Erythroblast (primary cell): ENCODE data around the gene PGLYRP4.

Source experiments
- DNase-seq, 2 experiments: peaks; one replicate each; lab custom pipeline; 2025; lab: John Stamatoyannopoulos, UW
- GATA1 ChIP-seq: IDR thresholded peaks from 2 replicates; pipeline ENCODE4 v1.6.1; 2011; ENCODE audit warnings: low read depth, mild to moderate bottlenecking, control low read depth, low read length, moderate library complexity
- POLR2A ChIP-seq: IDR thresholded peaks from 2 replicates; pipeline ENCODE4 v1.6.1; 2011; ENCODE audit warnings: mild to moderate bottlenecking, low read length

PGLYRP4 gene

DNA sequence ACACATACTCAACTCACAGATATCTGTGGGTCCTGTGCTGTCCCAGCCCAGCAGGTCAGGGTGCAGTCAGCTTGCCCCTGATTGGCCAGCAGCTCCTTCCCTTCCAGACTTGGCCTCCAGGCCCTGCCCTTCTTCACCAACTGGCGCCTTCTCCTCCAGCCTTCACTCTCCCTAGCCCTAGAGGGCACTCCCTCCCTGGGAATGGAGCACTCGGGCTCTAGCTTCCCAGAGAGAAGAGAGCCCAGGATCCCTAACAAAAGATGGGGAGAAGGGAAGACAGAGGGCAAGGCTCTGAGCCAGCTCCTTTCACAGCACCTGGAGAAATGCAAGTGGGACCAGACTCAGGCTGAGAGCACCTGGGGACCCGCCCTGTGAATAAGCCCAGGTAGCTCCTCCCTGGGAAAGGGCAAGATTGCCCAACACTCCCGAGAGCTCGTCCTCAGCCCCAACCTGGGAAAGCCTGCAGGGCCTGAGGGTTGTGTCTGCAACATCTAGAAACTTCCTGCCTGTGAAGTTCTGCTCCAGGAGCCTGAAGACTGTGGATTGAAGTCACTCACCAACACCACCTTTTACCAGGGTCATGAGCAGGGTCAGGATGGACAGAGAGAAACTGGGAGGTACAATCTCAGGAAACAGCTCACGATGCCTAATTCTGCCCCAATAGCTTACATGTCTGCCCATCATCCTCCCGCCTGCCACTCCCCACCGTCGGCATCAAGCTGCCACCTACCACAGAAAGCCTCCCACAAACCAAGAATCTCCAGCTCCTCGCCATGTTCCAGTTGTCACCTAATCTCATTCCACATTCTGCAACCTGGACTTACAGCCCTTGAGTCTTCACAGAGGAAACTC, at the start of gene PGLYRP4:
TSS of gene PGLYRP4 (minus strand) at position 331 of the 852 bp plus-strand sequence. CDS start 909 bp downstream, outside the sequence.
- DNase-seq, result no peak
- no peak for TF ChIP-seq POLR2A
- no peak for TF ChIP-seq GATA1

- TF ChIP-seq POLR2A, result no peak
- TF ChIP-seq GATA1, result no peak
- no peak for DNase-seq
Observed at GRCh38 chr1:153397924-153398651, 49.4 kb upstream of the PGLYRP4 start.

GRCh38 chr1:153397051-153397923, 48.6 kb upstream of the PGLYRP4 start:
- DNase-seq, result no peak
- no peak for TF ChIP-seq POLR2A
- TF ChIP-seq GATA1, result no peak

GRCh38 chr1:153396461-153396860, 47.8 kb upstream of the PGLYRP4 start:
- DNase-seq, result no peak
- no peak for TF ChIP-seq POLR2A

DNA sequence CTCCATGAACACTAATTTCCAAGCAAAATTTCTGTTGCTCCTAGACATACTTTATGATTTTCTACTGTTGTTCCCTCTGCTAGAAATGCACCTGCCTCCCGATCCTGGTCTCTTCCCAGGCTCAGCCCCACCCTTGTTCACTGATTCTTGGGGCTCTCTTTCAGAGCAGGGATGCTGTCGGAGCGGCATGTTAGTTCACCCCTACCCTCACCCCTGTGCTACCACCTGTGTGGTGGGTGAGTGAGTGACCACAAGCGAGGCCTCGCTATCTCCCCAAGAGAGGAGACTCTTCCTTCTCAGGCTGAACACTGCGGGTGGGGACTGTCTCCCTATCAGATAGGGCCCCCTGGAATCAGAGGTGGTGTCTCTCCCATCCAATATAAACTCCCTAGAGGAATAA, 47.1 kb upstream of the PGLYRP4 start:
- no peak for TF ChIP-seq GATA1
- TF ChIP-seq POLR2A, result no peak
- DNase-seq, result no peak

DNA sequence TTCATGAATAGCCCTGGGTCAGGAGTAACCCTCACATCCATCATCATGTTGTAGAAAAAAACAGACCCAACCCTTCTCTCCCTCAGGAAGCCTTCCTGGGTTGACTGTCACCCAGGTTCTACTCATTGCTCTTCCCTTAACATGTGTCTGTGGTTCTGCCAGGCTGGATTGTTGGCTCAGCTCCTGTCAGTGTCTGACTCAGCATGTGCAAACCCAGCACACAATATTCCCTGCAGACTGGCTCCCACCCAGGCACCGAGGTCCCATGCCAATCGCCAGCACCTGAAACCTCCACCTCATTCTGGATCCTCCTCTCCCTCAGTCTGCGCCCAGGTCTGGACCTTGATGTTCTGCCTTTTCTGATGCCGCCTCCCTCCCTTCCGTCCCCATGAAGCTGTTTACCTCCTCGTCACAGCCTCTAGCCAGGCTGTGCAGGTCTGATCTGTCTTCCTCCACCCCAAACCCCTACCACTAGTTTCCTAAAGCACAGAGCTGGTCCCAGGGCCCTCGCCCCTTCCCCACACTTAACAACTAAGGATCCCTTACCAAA, 46.6 kb upstream of the PGLYRP4 start:
- DNase-seq, result no peak
- TF ChIP-seq POLR2A (no peak), GATA1 (no peak)

- no peak for DNase-seq
- TF ChIP-seq POLR2A (no peak), GATA1 (no peak)
Observed at GRCh38 chr1:153394391-153394790, 45.8 kb upstream of the PGLYRP4 start.

DNA sequence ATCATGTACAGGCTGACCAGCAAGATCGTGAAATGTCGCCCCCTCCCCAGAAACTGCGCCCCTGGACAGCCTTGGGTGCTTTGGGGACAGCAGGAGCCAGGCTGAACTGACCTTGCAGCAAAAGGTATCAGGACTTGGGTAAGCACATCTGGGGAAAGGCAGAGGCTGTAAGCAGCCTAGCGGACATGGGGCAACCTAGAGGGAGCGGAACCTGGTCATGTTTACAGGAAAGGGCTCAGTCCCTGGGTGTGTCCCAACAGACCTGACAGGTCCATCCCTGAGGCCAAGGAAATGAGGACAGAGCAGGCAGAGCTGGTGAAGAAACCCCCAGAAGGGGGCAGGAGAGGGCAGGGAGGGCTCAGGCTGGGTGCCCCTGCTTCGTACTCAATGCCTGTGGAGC, 45.3 kb upstream of the PGLYRP4 start:
- DNase-seq, result no peak
- TF ChIP-seq POLR2A (no peak), GATA1 (no peak)

DNA sequence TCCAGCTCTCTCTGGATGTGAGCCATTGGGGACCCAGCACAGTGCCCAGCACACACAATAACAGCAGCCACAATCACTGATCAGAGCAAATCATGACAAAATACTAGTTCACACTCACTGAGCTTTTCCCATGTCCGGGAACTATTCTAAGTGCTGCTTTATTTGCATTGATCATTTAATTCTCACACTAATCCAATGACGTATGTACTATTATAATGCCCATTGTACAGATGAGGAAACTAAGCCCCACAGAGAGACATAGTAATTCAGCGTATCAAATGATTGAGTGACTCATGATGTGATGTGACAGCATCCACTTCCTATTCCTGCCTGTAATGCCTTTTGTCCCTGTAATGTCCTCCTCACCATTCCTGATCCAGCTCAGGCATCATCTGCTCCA, 44.2 kb upstream of the PGLYRP4 start:
- no peak for TF ChIP-seq POLR2A
- TF ChIP-seq GATA1, result no peak

GRCh38 chr1:153392258-153392657, 43.6 kb upstream of the PGLYRP4 start:
- DNase-seq, result no peak
- TF ChIP-seq GATA1 (no peak), POLR2A (no peak)

More for the DNA sequence above, 44.2 kb upstream of the PGLYRP4 start:
- DNase-seq, result no peak

GRCh38 chr1:153390938-153391710, 42.5 kb upstream of the PGLYRP4 start, which contains the start of gene S100A8:
TSS of gene S100A8 (minus strand) at chr1:153391073. CDS start at chr1:153390535, 538 bp downstream.
- TF ChIP-seq GATA1 (no peak), POLR2A (no peak)
- no peak for DNase-seq
